GM12892 (cell line): Measurements from ENCODE around the gene ITIH3.

Experiments used
- POLR2AphosphoS5 ChIP-seq: IDR thresholded peaks from 2 replicates; pipeline ENCODE4 v1.6.1; 2011; ENCODE audit warnings: low read depth, low read length, control low read depth
- TAF1 ChIP-seq: IDR thresholded peaks from 2 replicates; pipeline ENCODE4 v1.6.1; 2011; ENCODE audit warnings: low read depth, mild to moderate bottlenecking, control low read depth, low read length, borderline replicate concordance

GRCh38 chr3:52824037-52824436 lies 29.4 kb downstream of the ITIH3 start:
- no peak for TF ChIP-seq TAF1
- TF ChIP-seq POLR2AphosphoS5: no peak
